ENCODE measurements around the gene CACNA1G.

- TF ChIP-seq POLR2AphosphoS5 (IDR thresholded peaks at IDR 0.05; ENCODE audit: low read depth, low read length) (no peak), TAF1 (IDR thresholded peaks at IDR 0.05; ENCODE audit: borderline replicate concordance, insufficient read depth, low read length) (no peak), REST (IDR thresholded peaks at IDR 0.05; ENCODE audit: insufficient read depth in 1 of 2, low read depth in 2 of 2, low read length in 2 of 2) (no peak), SIN3A (IDR thresholded peaks at IDR 0.05; ENCODE audit: borderline replicate concordance, insufficient read depth, low read length) (no peak)
Measured at GRCh38 chr17:50621574-50622031, 61.1 kb downstream of the CACNA1G start.

Measured in PFSK-1 (cell line).